ENCODE data around the gene GRB10. TPM values are rescaled to one million over a fixed set of nuclear protein-coding genes. Genes with fewer than 3 reads are reported as not detected.
"Not testable (repeated sequence)": the region's sequence is repeated elsewhere in the genome, so short reads cannot be mapped to it uniquely, and the experiment has no call there.

Gene GRB10
- total and polyA plus RNA-seq, 4 donors, result 42.2 to 50.6 (median 50.0) TPM

DNA sequence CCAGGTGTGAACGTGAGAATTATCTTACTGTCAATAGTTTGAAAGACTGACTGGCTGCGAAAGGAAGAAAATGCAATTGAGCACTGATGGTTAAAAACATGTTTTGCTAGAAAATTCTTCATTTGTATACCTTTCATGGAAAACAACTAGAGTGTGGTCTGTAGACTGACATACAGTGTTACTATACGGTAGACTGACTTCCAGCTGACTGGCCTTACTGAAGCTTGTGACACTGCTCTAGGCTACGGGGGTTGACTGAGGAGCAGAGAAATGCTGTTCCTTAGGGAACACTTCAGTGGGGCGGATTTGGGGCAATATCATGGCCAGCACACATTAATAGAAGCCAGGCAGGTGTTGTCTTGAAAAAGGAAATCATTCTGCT is 191.6 kb downstream of the GRB10 start:
- Histone ChIP-seq H3K27me3 (ENCODE audit: control insufficient read depth, insufficient read depth, low read length) (no peaks in the 10 kb centered on the region), H3K9me3 (ENCODE audit: control insufficient read depth, insufficient read depth, low read length) (no peaks in the 10 kb centered on the region), H3K4me1 (ENCODE audit: control insufficient read depth, insufficient read depth, low read length) (no peaks in the 10 kb centered on the region), H3K27ac (ENCODE audit: low read depth, low read length) (no peak overlapping the region), H3K36me3 (ENCODE audit: control insufficient read depth, insufficient read depth, low read length) (peaks cover 17% of the 10 kb centered on the region), H3K4me3 (ENCODE audit: low read depth, low read length) (no peak overlapping the region)
- no peak for DNase-seq (ENCODE audit: low read depth in 4 of 6, low spot score in 6 of 6)
- WGBS (ENCODE audit: insufficient coverage), result 92% methylated on average over 4 of the region's 5 CpGs

DNA sequence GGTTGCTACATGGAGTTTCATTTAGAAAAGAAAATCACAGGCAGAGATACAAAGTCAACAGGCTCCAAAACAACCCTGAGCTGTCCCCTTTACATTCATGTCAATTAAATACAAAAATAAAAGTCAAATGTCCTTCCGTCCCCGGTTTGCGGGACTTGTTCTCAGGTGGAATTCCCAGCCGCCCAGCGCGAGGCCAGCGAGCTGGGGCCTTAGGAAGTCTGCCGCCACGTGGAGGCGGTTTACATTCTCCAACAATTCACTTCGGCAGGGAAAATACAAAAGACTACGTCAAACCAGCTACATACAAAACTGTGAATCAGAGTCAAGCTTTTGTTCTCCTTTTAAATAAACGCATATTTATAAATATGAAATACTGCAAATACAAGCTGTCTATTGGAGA is 192.2 kb downstream of the GRB10 start:
- WGBS (ENCODE audit: insufficient coverage), result 91% methylated on average over 10 of the region's 13 CpGs
- Histone ChIP-seq H3K27me3 (ENCODE audit: control insufficient read depth, insufficient read depth, low read length) (no peaks in the 10 kb centered on the region), H3K4me1 (ENCODE audit: control insufficient read depth, insufficient read depth, low read length) (no peaks in the 10 kb centered on the region), H3K36me3 (ENCODE audit: control insufficient read depth, insufficient read depth, low read length) (peaks cover 17% of the 10 kb centered on the region), H3K27ac (ENCODE audit: low read depth, low read length) (no peak overlapping the region), H3K9me3 (ENCODE audit: control insufficient read depth, insufficient read depth, low read length) (no peaks in the 10 kb centered on the region), H3K4me3 (ENCODE audit: low read depth, low read length) (no peak overlapping the region)
- no peak for DNase-seq (ENCODE audit: low read depth in 4 of 6, low spot score in 6 of 6)

DNA sequence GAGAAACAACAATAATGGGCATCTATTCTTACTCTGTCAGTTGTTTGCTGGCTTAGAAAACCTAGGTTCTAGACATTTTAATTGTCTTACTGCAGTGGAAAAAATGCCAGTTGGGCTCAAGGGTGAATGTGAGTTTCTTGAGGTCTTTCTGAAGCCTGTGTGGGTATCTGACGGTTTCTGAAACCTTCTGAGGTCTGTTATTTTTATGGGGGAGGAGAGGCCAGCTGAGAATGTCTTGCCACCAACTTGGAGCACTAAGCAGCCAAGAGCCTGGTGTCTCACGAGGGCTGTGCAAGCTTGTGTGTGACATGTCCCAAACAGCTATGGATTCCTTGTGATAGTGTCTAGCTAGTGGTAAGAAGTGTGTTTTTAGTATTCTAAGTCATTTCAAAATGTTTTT is 193.3 kb downstream of the GRB10 start:
- H3K27me3 ChIP-seq (ENCODE audit: control insufficient read depth, insufficient read depth, low read length), result no peaks in the 10 kb centered on the region
- no peaks in the 10 kb centered on the region for H3K9me3 ChIP-seq (ENCODE audit: control insufficient read depth, insufficient read depth, low read length)
- H3K36me3 ChIP-seq (ENCODE audit: control insufficient read depth, insufficient read depth, low read length), result peaks cover 15% of the 10 kb centered on the region
- no peak overlapping the region for H3K4me3 ChIP-seq (ENCODE audit: low read depth, low read length)
- no peaks in the 10 kb centered on the region for H3K4me1 ChIP-seq (ENCODE audit: control insufficient read depth, insufficient read depth, low read length)
- no peak for DNase-seq (ENCODE audit: low read depth in 4 of 6, low spot score in 6 of 6)
- WGBS (ENCODE audit: insufficient coverage), result 96% methylated on average over 2 of the region's 2 CpGs
- H3K27ac ChIP-seq (ENCODE audit: low read depth, low read length), result no peak overlapping the region

DNA sequence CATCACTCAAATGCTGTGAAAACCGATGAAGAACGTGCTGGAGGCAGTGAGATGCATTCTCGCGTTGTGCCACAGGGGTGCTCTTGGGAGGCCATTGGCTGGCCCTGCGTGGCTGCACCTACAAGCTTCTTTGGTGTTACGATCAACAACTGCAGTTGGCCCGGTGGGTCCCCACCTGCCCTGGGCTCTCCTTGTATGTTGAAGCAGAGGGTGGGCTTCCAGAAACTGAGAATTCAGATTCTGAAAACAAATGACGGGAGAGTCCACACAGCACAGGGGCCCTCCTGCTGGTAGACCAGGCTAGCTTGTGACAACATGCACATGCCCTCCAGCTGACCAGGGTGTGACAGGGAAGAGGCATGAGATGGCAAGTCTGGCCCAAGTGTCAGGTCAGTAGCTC is 193.8 kb downstream of the GRB10 start:
- Histone ChIP-seq H3K27ac (ENCODE audit: low read depth, low read length) (no peak overlapping the region), H3K4me1 (ENCODE audit: control insufficient read depth, insufficient read depth, low read length) (no peaks in the 10 kb centered on the region), H3K4me3 (ENCODE audit: low read depth, low read length) (no peak overlapping the region), H3K36me3 (ENCODE audit: control insufficient read depth, insufficient read depth, low read length) (peaks cover 13% of the 10 kb centered on the region), H3K9me3 (ENCODE audit: control insufficient read depth, insufficient read depth, low read length) (no peaks in the 10 kb centered on the region), H3K27me3 (ENCODE audit: control insufficient read depth, insufficient read depth, low read length) (no peaks in the 10 kb centered on the region)
- WGBS (ENCODE audit: insufficient coverage), result 77% methylated on average over 8 of the region's 8 CpGs
- DNase-seq (ENCODE audit: low read depth in 4 of 6, low spot score in 6 of 6), result no peak

DNA sequence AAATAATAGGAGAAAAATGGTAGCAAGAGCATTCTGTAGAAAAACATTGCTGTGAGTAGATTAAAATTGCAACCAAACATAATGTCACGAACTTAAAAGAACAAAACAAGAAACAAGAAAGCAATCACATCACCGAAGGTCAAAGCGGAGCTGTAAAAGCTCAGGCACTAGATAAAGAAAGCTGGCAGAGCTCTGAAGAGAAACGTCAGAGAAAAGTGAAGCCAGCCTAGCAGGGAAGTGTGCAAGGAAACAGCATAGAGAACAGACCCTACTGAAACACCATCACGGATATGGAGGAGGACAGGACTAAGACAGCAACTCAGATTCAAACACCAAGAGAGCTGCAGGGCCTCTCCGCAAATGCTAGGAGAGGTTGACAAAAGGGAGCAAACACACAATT is 195.0 kb downstream of the GRB10 start:
- H3K4me3 ChIP-seq (ENCODE audit: low read depth, low read length), result no peak overlapping the region
- 80% methylated on average over 1 of the region's 6 CpGs for WGBS (ENCODE audit: insufficient coverage)

DNA sequence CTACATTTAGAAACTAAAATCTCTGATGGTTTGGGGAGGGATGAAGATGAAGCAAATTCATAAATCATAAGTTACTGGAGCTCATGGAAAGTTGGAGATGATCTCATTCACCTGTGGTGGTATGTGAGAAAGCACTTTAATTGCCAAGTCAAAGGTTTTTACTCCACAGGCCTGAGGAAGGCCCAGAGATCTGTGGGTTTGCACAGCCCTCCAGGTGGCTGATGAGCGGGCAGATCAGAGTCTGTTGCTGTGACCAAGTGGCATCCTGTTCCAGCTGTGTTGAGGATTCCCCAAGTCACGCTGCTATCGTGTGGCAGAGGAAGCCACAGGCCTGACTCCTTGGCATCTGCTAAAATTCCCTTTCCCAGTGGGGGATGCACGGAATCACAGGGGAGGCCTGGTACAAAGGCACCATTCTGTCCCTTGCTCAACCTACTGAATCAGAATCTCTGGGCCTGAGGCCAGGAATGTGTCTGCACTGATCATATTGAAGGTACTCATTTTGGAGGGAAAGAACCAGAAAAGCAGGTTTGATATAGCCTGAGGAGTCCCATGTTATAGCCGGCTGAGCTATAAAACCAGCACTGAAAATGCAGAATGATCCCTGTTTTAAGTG is 197.8 kb downstream of the GRB10 start:
- Histone ChIP-seq H3K27me3 (ENCODE audit: control insufficient read depth, insufficient read depth, low read length) (no peaks in the 10 kb centered on the region), H3K9me3 (ENCODE audit: control insufficient read depth, insufficient read depth, low read length) (no peaks in the 10 kb centered on the region), H3K36me3 (ENCODE audit: control insufficient read depth, insufficient read depth, low read length) (no peaks in the 10 kb centered on the region), H3K4me3 (ENCODE audit: low read depth, low read length) (no peak overlapping the region), H3K4me1 (ENCODE audit: control insufficient read depth, insufficient read depth, low read length) (no peaks in the 10 kb centered on the region), H3K27ac (ENCODE audit: low read depth, low read length) (no peak overlapping the region)
- WGBS (ENCODE audit: insufficient coverage), result 74% methylated on average over 5 of the region's 5 CpGs
- DNase-seq (ENCODE audit: low read depth in 4 of 6, low spot score in 6 of 6), result no peak

More for the DNA sequence above, 195.0 kb downstream of the GRB10 start:
- DNase-seq (ENCODE audit: low read depth in 4 of 6, low spot score in 6 of 6), result no peak
- Histone ChIP-seq H3K27me3 (ENCODE audit: control insufficient read depth, insufficient read depth, low read length) (no peaks in the 10 kb centered on the region), H3K4me1 (ENCODE audit: control insufficient read depth, insufficient read depth, low read length) (no peaks in the 10 kb centered on the region), H3K36me3 (ENCODE audit: control insufficient read depth, insufficient read depth, low read length) (peaks cover 9% of the 10 kb centered on the region), H3K27ac (ENCODE audit: low read depth, low read length) (no peak overlapping the region), H3K9me3 (ENCODE audit: control insufficient read depth, insufficient read depth, low read length) (no peaks in the 10 kb centered on the region)

DNA sequence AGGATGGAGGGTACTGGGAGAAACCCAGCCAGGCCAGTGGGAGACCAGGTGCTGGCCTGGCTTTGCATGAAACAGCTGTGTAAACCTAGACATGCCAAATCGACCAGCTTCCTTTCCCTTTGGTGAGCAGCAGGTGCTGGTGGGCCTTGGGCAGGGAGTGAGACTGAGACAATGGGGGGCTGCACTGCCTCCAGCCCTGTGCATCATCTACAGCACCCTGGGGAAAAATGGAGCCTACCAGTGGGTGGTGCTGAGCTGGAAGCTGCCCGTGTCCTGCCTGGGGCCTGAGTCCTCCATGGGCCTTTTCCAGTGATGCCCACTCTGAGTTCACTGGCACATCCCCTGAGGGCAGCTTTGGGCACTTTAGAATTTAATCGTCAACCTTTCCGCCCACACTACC is 198.3 kb downstream of the GRB10 start:
- Histone ChIP-seq H3K4me3 (ENCODE audit: low read depth, low read length) (no peak overlapping the region), H3K27me3 (ENCODE audit: control insufficient read depth, insufficient read depth, low read length) (no peaks in the 10 kb centered on the region), H3K36me3 (ENCODE audit: control insufficient read depth, insufficient read depth, low read length) (no peaks in the 10 kb centered on the region), H3K27ac (ENCODE audit: low read depth, low read length) (no peak overlapping the region), H3K9me3 (ENCODE audit: control insufficient read depth, insufficient read depth, low read length) (no peaks in the 10 kb centered on the region), H3K4me1 (ENCODE audit: control insufficient read depth, insufficient read depth, low read length) (no peaks in the 10 kb centered on the region)
- WGBS (ENCODE audit: insufficient coverage), result 75% methylated on average over 2 of the region's 4 CpGs
- DNase-seq (ENCODE audit: low read depth in 4 of 6, low spot score in 6 of 6), result no peak

DNA sequence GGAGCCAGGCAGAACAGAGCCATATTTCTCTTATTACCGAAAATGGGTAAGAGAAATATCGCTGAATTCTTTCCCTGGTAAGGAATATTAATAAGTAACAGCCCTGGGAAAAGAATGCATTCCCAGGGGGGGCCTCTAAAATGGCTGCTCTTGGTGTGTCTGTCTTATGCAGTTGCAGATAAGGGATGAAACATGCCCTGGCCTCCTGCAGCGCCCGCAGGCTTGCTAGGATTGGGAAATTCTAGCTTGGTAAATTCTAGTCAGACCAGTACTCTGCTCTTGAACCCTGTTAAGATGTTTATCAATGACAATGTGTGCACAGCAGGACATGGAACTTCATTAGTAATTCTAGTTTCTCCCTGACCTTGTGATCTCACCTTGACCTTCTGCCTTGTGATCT is 199.4 kb downstream of the GRB10 start:
- not testable (repeated sequence) for H3K27ac ChIP-seq (ENCODE audit: low read depth, low read length); H3K36me3 ChIP-seq (ENCODE audit: control insufficient read depth, insufficient read depth, low read length); H3K27me3 ChIP-seq (ENCODE audit: control insufficient read depth, insufficient read depth, low read length); H3K9me3 ChIP-seq (ENCODE audit: control insufficient read depth, insufficient read depth, low read length); H3K4me3 ChIP-seq (ENCODE audit: low read depth, low read length); H3K4me1 ChIP-seq (ENCODE audit: control insufficient read depth, insufficient read depth, low read length); DNase-seq (ENCODE audit: low read depth in 4 of 6, low spot score in 6 of 6)
- WGBS (ENCODE audit: insufficient coverage), result 100% methylated on average over 4 of the region's 4 CpGs

DNA sequence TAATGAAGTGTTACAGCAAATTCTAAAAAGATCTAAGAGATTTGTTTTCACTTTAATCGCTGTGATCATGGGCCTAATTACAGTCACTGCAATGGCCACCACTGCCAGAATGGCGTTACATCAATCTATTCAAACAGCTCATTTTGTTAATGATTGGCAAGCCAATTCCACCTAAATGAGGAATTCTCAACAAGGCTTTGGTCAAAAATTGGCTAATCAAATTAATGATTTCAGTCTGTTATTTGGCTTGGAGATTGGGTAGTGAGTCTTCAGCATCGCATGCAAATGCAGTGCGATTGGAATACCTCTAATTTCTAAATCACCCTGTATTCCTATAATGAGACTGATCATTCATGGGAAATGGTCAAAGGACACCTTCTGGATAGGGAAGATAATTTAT is 200.4 kb downstream of the GRB10 start:
- not testable (repeated sequence) for DNase-seq (ENCODE audit: low read depth in 4 of 6, low spot score in 6 of 6); H3K36me3 ChIP-seq (ENCODE audit: control insufficient read depth, insufficient read depth, low read length); H3K9me3 ChIP-seq (ENCODE audit: control insufficient read depth, insufficient read depth, low read length); H3K27ac ChIP-seq (ENCODE audit: low read depth, low read length); H3K4me1 ChIP-seq (ENCODE audit: control insufficient read depth, insufficient read depth, low read length); H3K27me3 ChIP-seq (ENCODE audit: control insufficient read depth, insufficient read depth, low read length); H3K4me3 ChIP-seq (ENCODE audit: low read depth, low read length)
- no CpG with 5 or more reads among the region's 4 CpGs for WGBS (ENCODE audit: insufficient coverage)

DNA sequence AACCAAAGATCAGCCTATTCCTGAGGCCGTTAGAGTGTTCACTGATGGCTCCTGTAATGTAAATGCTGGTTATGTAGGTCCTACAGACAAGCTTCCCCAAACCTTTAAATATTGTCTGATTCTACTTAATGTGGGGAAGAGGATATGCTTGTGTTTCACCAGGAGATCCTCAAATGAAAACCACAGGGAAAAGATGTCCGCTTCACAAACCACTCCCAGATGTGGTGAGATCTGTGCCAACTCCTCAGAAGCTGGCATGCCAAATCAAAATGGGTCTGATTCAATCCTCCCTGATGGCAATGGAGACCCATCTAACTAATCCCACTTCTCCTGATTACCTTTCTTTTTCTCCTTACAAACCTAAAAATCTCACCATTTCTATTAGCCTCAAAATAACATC is 202.0 kb downstream of the GRB10 start:
- H3K4me3 ChIP-seq (ENCODE audit: low read depth, low read length); DNase-seq (ENCODE audit: low read depth in 4 of 6, low spot score in 6 of 6); H3K27ac ChIP-seq (ENCODE audit: low read depth, low read length); H3K36me3 ChIP-seq (ENCODE audit: control insufficient read depth, insufficient read depth, low read length); H3K4me1 ChIP-seq (ENCODE audit: control insufficient read depth, insufficient read depth, low read length); H3K9me3 ChIP-seq (ENCODE audit: control insufficient read depth, insufficient read depth, low read length); H3K27me3 ChIP-seq (ENCODE audit: control insufficient read depth, insufficient read depth, low read length): not testable (repeated sequence)
- 80% methylated on average over 1 of the region's 2 CpGs for WGBS (ENCODE audit: insufficient coverage)

All from spinal cord (tissue), 10 donors.